Panc1 (cell line): ENCODE data around the gene ALG14. TPM values are rescaled to one million over a fixed set of nuclear protein-coding genes. Genes with fewer than 3 reads are reported as not detected.

Experiments used
- ATAC-seq: fragments of 200-7000 bp; cut with Tn5 transposase; 2 replicates; pipeline ENCODE4 v1.9.1; 2020; ENCODE audit warnings: mild to moderate bottlenecking, moderate library complexity
- BruUV-seq: library from RNA; stranded (reverse); fragments of 400-500 nt; replicated peaks from 2 replicates; lab custom pipeline; 2021; lab: Mats Ljungman, UMichigan
- CTCF ChIA-PET: fragments of 300-600 bp; sonication (Branson Sonifier 250); formaldehyde crosslinking; loops from one replicate; lab custom pipeline; 2022; ENCODE audit warnings: antibody characterized with exemption; lab: Charles Lee
- POLR2A ChIA-PET: fragments of 300-600 bp; sonication (Branson Sonifier 250); formaldehyde crosslinking; loops from one replicate; lab custom pipeline; 2022; ENCODE audit warnings: antibody characterized with exemption; lab: Charles Lee
- DNase-seq: peaks from one replicate; pipeline ENCODE4 v3.0.0-alpha.2; 2010; ENCODE audit warnings: low read depth, low spot score
- H3K27ac ChIP-seq: 2 replicates; pipeline ENCODE4 v1.5.1; 2011; ENCODE audit warnings: mild to moderate bottlenecking, low read length, inconsistent platforms
- H3K27me3 ChIP-seq: fragments of 200-500 bp; sonication (Bioruptor generic); 2 replicates; pipeline ENCODE4 v1.6.0; 2014; ENCODE audit warnings: low read length, inconsistent platforms; ENCODE audit not compliant: control insufficient read depth, insufficient read depth
- H3K36me3 ChIP-seq: fragments of 200-500 bp; sonication (Bioruptor generic); 2 replicates; pipeline ENCODE4 v1.5.1; 2014; ENCODE audit warnings: inconsistent platforms, mild to moderate bottlenecking, low read length, moderate library complexity; ENCODE audit not compliant: control insufficient read depth, insufficient read depth
- H3K4me1 ChIP-seq: 2 replicates; pipeline ENCODE4 v1.5.1; 2011; ENCODE audit warnings: inconsistent platforms, mild to moderate bottlenecking, low read length, moderate library complexity; ENCODE audit not compliant: control insufficient read depth, insufficient read depth
- H3K4me3 ChIP-seq, 2 experiments: 2 replicates each; pipeline ENCODE4 v1.5.1; 2011 to 2012; ENCODE audit warnings: low read depth in 2 of 2, low read length in 2 of 2, mild to moderate bottlenecking in 2 of 2, inconsistent platforms in 1 of 2, moderate library complexity in 1 of 2
- H3K9me3 ChIP-seq: fragments of 200-500 bp; sonication (Bioruptor generic); 2 replicates; pipeline ENCODE4 v1.5.1; 2014; ENCODE audit warnings: low read depth, mild to moderate bottlenecking, inconsistent platforms, low read length, moderate library complexity; ENCODE audit not compliant: control insufficient read depth, insufficient read depth
- POLR2AphosphoS5 ChIP-seq: IDR thresholded peaks from 2 replicates; pipeline ENCODE4 v1.6.1; 2012; ENCODE audit warnings: mild to moderate bottlenecking, low read depth, low read length, moderate library complexity
- REST ChIP-seq, 2 experiments: IDR thresholded peaks; 2 replicates each; pipeline ENCODE4 v1.6.1; 2011 to 2012; ENCODE audit warnings: low read depth in 2 of 2, control low read depth in 1 of 2, low read length in 1 of 2, mild to moderate bottlenecking in 1 of 2, moderate library complexity in 1 of 2; ENCODE audit not compliant: insufficient read depth in 1 of 2
- SIN3A ChIP-seq: IDR thresholded peaks from 2 replicates; pipeline ENCODE4 v1.6.1; 2012; ENCODE audit warnings: low read depth, mild to moderate bottlenecking, low read length, moderate library complexity, borderline replicate concordance; ENCODE audit not compliant: insufficient read depth
- TCF7L2 ChIP-seq: IDR thresholded peaks from 2 replicates; pipeline ENCODE4 v1.6.1; 2011; ENCODE audit warnings: mild to moderate bottlenecking, low read depth, low read length, inconsistent platforms
- in situ Hi-C: cut with HindIII; loops from 2 replicates; pipeline ENCODE4 v1.10.0; 2016; ENCODE audit warnings: low sequenced_read_pairs, low pct_unique_long_range_greater_than_20kb
- intact Hi-C: fragments of 100-400 bp; cut with micrococcal nuclease; formaldehyde crosslinking; loops from one replicate; pipeline ENCODE4 v1.10.0; 2022; ENCODE audit not compliant: unreplicated experiment
- total RNA-seq: library from RNA; stranded (reverse); gene quantifications from one replicate; pipeline ENCODE4 v1.2.1, GENCODE V29; 2021; ENCODE audit not compliant: unreplicated experiment
- TF ChIP-seq, protein P1 (sequence below): fragments of 450-650 bp; IDR thresholded peaks from 2 replicates; pipeline ENCODE4 v1.5.1; 2017; ENCODE audit warnings: mild to moderate bottlenecking

ALG14 gene
- total RNA-seq, 1 experiment from 2014 or later: 4.1 TPM

- no TSS peak for BruUV-seq
- Histone ChIP-seq H3K9me3 (no peaks in the 10 kb centered on the region), H3K4me3 (no peak overlapping the region), H3K4me1 (no peaks in the 10 kb centered on the region), H3K27ac (no peak overlapping the region), H3K36me3 (no peaks in the 10 kb centered on the region), H3K27me3 (no peaks in the 10 kb centered on the region)
- in situ Hi-C loops: no loop called here
- intact Hi-C loops: no loop called here
- ChIA-PET CTCF (no interaction called here), POLR2A (no interaction called here)
- DNase-seq (no peak), ATAC-seq (no peak)
- TF ChIP-seq, protein P1, sequence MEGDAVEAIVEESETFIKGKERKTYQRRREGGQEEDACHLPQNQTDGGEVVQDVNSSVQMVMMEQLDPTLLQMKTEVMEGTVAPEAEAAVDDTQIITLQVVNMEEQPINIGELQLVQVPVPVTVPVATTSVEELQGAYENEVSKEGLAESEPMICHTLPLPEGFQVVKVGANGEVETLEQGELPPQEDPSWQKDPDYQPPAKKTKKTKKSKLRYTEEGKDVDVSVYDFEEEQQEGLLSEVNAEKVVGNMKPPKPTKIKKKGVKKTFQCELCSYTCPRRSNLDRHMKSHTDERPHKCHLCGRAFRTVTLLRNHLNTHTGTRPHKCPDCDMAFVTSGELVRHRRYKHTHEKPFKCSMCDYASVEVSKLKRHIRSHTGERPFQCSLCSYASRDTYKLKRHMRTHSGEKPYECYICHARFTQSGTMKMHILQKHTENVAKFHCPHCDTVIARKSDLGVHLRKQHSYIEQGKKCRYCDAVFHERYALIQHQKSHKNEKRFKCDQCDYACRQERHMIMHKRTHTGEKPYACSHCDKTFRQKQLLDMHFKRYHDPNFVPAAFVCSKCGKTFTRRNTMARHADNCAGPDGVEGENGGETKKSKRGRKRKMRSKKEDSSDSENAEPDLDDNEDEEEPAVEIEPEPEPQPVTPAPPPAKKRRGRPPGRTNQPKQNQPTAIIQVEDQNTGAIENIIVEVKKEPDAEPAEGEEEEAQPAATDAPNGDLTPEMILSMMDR: no peak
- TF ChIP-seq SIN3A (no peak), POLR2AphosphoS5 (no peak), REST (IDR thresholded peaks at IDR 0.05; ENCODE audit: insufficient read depth in 1 of 2, low read depth in 2 of 2, low read length in 1 of 2) (no peak), TCF7L2 (no peak)
Measured at GRCh38 chr1:94937820-94938219, 134.9 kb downstream of the ALG14 start.

- TF ChIP-seq REST (IDR thresholded peaks at IDR 0.05; ENCODE audit: insufficient read depth in 1 of 2, low read depth in 2 of 2, low read length in 1 of 2) (no peak), POLR2AphosphoS5 (no peak), TCF7L2 (no peak), SIN3A (no peak)
- TF ChIP-seq, protein P1: no peak
- Histone ChIP-seq H3K4me3 (no peak overlapping the region), H3K27me3 (no peaks in the 10 kb centered on the region), H3K4me1 (no peaks in the 10 kb centered on the region), H3K36me3 (no peaks in the 10 kb centered on the region), H3K9me3 (no peaks in the 10 kb centered on the region), H3K27ac (no peak overlapping the region)
- intact Hi-C loops: no loop called here
- POLR2A ChIA-PET: no interaction called here
- CTCF ChIA-PET: no interaction called here
- DNase-seq (no peak), ATAC-seq (no peak)
- BruUV-seq: no TSS peak
- in situ Hi-C loops: no loop called here
Measured at GRCh38 chr1:94936861-94937620, 135.7 kb downstream of the ALG14 start.
